ENCODE data around the gene NKAIN4.
"Not testable (repeated sequence)": the region's sequence is repeated elsewhere in the genome, so short reads cannot be mapped to it uniquely, and the experiment has no call there.

NKAIN4 gene

GRCh38 chr20:63255931-63256704 lies 1.9 kb upstream of the NKAIN4 start:
- peak; percentile 15 for DNase-seq

GRCh38 chr20:63254606-63255384 lies 532 bp upstream of the NKAIN4 start:
- no peak for DNase-seq

GRCh38 chr20:63253438-63254231 lies 628 bp downstream of the NKAIN4 start:
- no peak for DNase-seq

GRCh38 chr20:63253065-63253437 lies 1.2 kb downstream of the NKAIN4 start:
- no peak for DNase-seq

- no peak for DNase-seq
Measured at GRCh38 chr20:63252284-63252711, 2.0 kb downstream of the NKAIN4 start.

GRCh38 chr20:63251350-63251749 lies 2.9 kb downstream of the NKAIN4 start:
- DNase-seq = not testable (repeated sequence)

GRCh38 chr20:63249891-63250290 lies 4.4 kb downstream of the NKAIN4 start:
- no peak for DNase-seq

DNA sequence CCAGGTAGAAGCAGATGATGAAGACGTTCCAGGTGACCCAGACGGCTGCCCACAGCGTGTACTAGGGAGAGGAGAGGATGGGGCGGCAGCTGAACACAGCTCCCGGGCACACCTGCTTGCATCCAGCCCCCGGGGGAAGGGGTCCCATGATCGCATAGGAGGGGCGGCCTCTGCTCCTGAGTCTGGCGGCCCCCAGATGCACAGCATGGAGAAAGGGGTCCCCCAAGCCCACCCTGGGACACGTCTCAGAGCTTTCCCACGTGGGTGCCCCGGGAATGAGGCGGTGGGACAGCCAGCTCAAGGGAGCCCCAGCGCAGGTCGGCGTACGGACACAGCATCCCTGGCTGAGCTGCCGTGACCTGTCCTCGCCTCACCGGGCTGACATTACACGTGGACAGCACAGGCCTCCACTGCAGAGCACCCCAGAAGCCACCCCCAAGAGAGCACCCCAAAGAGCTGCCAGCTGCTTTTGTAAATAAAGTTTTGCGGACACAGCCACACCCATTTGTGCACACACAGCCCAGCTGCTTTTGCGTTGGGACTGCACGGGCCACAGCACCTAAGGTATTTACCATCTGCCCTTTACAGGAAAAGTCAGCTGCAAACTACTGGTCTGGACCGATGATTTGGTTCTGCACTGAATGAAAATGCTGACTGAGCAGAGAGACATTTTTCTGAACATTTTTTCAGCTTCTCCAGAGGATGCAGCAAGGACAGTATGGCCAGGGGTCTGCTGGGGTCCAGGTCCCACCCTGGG lies 5.2 kb downstream of the NKAIN4 start:
- DNase-seq = peak; percentile 21

DNA sequence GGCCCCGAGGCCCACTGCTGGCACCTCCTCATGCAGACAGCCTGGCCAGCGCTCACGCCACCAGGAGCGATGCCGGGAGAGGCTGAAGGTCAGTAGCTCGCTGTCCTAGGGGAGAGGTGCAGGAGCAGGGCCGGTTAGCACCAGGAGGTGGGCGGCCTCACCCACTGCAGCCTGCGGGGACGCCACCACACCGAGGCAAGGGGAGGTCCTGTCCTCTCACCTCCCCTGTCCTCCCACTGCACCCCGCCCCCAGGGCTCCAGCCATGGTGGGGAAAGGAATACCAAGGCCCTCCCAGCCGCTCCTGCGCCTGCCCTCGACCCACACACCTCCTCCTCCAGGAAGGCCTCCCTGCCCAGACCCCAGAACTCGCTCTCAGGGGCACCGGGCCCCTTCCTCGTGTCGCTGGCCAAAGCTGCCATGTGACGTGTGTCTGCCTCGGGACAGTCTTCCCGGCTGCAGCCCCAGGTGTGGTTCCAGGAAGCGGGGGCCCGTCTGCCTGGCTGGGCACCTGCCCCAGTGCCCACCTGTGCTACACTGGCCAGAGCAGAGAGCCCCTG lies 6.5 kb downstream of the NKAIN4 start:
- no peak for DNase-seq

- no peak for DNase-seq
Measured at GRCh38 chr20:63246490-63247288, 7.6 kb downstream of the NKAIN4 start.

DNA sequence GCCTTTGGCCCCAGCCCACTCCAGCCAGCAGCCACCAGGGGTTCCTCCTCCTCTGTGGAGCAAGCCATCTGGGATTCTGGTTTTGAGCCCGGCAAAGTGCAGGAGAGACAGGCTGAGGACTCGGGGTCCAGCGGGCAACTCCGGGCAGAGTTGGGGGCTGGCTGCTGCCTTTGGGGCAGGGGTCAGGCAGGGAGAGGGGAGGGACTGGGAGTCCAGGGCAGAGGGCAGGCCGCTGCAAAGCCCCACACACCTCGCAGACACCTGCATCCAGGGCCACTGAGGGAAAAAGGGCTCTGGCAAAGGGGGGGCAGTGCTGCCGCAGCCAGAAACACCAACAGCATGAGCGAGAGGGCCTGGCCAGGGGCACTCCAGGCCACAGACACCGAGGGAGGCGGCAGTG lies 9.8 kb downstream of the NKAIN4 start:
- DNase-seq = no peak

DNA sequence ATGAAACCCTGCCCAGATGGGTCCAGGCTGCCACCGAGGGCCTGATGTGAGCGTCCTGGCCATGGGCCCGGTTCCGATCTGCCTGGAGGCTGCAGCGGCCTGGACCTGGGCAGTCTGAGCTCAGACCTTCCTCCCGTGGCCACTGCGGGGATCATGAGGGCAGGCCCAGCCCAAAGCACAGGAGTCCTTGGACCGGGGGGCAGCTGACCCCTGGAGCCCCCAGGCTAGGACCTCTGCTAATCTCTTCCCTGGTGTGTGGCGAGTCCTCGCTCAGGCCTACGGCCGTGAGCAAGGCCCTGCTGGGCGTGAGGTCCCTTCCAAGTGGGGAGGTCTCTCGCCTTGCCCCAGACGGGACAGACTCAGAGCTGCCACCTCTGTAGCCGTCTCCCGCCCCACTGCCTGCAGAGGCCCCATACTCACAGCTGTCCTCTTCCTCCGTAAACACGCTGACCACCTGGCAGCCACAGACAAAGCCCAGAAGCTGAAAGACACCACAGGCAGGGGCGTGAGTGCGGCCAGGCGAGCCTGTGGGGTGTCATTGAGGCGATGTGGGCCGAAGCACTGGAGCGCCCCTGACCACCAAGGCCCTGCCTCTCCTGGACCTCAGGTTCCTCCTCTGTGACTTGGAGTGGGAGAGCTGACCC lies 10.5 kb downstream of the NKAIN4 start:
- no peak for DNase-seq

- no peak for DNase-seq
Measured at GRCh38 chr20:63242736-63243135, 11.5 kb downstream of the NKAIN4 start.

- no peak for DNase-seq
Measured at GRCh38 chr20:63241272-63241671, 13.0 kb downstream of the NKAIN4 start.

GRCh38 chr20:63240004-63240403 lies 14.3 kb downstream of the NKAIN4 start:
- no peak for DNase-seq

GRCh38 chr20:63239431-63239830 lies 14.8 kb downstream of the NKAIN4 start:
- no peak for DNase-seq

- no peak for DNase-seq
Measured at GRCh38 chr20:63238514-63239125, 15.6 kb downstream of the NKAIN4 start.

DNA sequence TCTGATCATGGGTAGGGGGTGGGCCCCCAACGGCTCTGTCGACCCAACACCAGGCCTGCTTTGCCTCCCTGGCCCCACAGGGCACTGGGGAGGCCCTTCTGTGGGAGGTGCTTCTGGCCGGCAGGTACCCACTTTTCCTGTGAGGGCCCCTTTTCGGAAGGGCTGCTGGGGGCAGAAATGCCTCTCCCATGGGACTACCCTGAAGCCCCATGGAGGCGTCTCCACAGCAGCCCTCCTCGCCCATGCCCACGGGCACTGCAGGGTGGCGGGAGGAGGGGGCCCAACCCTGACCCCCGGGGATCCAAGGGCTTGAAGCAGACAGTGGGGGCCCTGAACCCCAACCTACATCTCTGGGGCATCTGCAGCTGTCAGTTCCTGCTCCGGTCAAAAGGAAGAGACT lies 16.2 kb downstream of the NKAIN4 start:
- no peak for DNase-seq

DNA sequence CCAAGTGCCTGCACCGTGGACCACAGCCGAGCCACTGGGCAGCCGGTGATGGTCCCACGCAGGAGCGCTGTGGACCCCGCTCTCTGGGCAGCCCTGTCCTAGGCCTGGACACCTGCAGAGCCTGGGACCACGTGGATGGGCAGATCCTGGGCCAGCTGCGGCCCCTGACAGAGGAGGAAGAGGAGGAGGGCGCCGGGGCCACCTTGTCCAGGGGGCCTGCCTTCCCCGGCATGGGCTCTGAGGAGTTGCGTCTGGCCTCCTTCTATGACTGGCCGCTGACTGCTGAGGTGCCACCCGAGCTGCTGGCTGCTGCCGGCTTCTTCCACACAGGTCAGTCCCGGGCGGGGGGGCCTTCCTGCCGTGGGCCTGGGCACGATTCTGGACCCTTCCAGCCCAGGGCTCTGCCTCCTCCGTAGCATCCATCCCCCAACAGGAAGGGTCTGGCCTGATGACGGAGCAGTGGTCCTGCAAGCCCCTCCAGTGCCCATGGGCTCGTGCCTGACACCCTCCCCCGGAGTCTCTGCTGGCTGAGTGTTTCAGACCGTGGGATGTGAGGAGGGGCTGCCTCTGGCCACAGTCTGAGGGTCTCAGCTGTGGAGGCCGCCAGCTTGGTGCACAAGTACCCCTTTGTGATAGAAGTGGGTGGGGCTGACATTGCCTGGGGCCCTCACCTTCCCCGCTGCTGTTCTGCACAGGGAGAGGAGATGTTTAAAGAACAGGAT lies 18.0 kb downstream of the NKAIN4 start:
- DNase-seq = no peak
